Measurements from ENCODE around the gene TBCCD1. TPM values are rescaled to one million over a fixed set of nuclear protein-coding genes. Genes with fewer than 3 reads are reported as not detected.

The TBCCD1 gene
- total RNA-seq, 1 experiment from 2014 or later, result 7.4 TPM

- Histone ChIP-seq H3K23me2 (ENCODE audit: insufficient read length, low read depth, low read length, poor library complexity, severe bottlenecking) (no peaks in the 10 kb centered on the region), H2AFZ (ENCODE audit: low read length) (no peak overlapping the region), H3K27ac (ENCODE audit: insufficient read length, low read depth, low read length) (no peak overlapping the region), H3K14ac (ENCODE audit: insufficient read depth, low read length) (no peak overlapping the region), H4K20me1 (ENCODE audit: control insufficient read depth, insufficient read depth, insufficient read length) (no peaks in the 10 kb centered on the region), H3K4me1 (ENCODE audit: insufficient read depth, low read length) (no peaks in the 10 kb centered on the region), H3K18ac (ENCODE audit: insufficient read length, low read depth, low read length) (no peak overlapping the region), H3K9me3 (ENCODE audit: control insufficient read depth, low read depth, low read length) (no peaks in the 10 kb centered on the region), H3K4me2 (ENCODE audit: insufficient read depth, insufficient read length, low read length) (no peak overlapping the region), H2BK12ac (ENCODE audit: insufficient read length, low read depth, low read length) (no peak overlapping the region), H2BK120ac (ENCODE audit: low read depth, low read length, poor library complexity, severe bottlenecking) (no peak overlapping the region), H3K27me3 (ENCODE audit: insufficient read depth, low read length) (no peaks in the 10 kb centered on the region), H4K8ac (replicated peaks; ENCODE audit: insufficient read length, low read depth, low read length) (no peak overlapping the region), H2BK20ac (ENCODE audit: low read depth, low read length, poor library complexity, severe bottlenecking) (no peak overlapping the region), H2BK5ac (ENCODE audit: insufficient read length, low read length) (no peak overlapping the region), H3K79me2 (ENCODE audit: insufficient read depth, low read length) (no peaks in the 10 kb centered on the region), H3K4ac (ENCODE audit: low read depth, low read length) (no peak overlapping the region), H3K56ac (ENCODE audit: insufficient read length, low read depth, low read length) (no peak overlapping the region), H3K23ac (ENCODE audit: insufficient read length, low read depth, low read length) (no peak overlapping the region), H3T11ph (ENCODE audit: low read length) (no peak overlapping the region), H2BK15ac (ENCODE audit: low read depth, low read length) (no peak overlapping the region), H4K5ac (ENCODE audit: insufficient read length, low read depth, low read length) (no peak overlapping the region), H2AK5ac (ENCODE audit: insufficient read length, low read length) (no peak overlapping the region), H3K79me1 (ENCODE audit: insufficient read depth, low read depth, low read length, poor library complexity, severe bottlenecking) (no peaks in the 10 kb centered on the region), H3K9ac (ENCODE audit: extremely low read depth, insufficient read length, low read length) (no peak overlapping the region), H4K91ac (ENCODE audit: insufficient read length, low read depth, low read length) (no peak overlapping the region)
- TF ChIP-seq CTCF (conservative IDR thresholded peaks at IDR 0.05), result no peak
- Mint-ChIP-seq H3K27me3 (ENCODE audit: low read depth) (no peaks in the 10 kb centered on the region), H3K27ac (no peak overlapping the region), H3K4me3 (no peak overlapping the region), H3K9me3 (no peaks in the 10 kb centered on the region), H3K4me1 (peaks cover 6 to 10% of the 10 kb centered on the region in 2 experiments), H3K36me3 (ENCODE audit: insufficient read depth in 1 of 3, low read depth in 3 of 3) (no peaks in the 10 kb centered on the region)
- DNase-seq, result no peak
These were observed 30.0 kb downstream of the TBCCD1 start for GRCh38 chr3:186536883-186537844.

Data from H9 (cell line).